Airway epithelial cell (primary cell): ENCODE data around the gene CIAO2A. TPM values are rescaled to one million over a fixed set of nuclear protein-coding genes. Genes with fewer than 3 reads are reported as not detected.

Experiments used
- total RNA-seq: library from RNA; depleted of rRNA; stranded (reverse); fragments of >200 nt; gene quantifications from 2 replicates; pipeline ENCODE4 v1.2.3, GENCODE V29; 2015

Gene CIAO2A, protein sequence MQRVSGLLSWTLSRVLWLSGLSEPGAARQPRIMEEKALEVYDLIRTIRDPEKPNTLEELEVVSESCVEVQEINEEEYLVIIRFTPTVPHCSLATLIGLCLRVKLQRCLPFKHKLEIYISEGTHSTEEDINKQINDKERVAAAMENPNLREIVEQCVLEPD
- 81.1 and 84.1 TPM in 2 replicates for total RNA-seq

DNA sequence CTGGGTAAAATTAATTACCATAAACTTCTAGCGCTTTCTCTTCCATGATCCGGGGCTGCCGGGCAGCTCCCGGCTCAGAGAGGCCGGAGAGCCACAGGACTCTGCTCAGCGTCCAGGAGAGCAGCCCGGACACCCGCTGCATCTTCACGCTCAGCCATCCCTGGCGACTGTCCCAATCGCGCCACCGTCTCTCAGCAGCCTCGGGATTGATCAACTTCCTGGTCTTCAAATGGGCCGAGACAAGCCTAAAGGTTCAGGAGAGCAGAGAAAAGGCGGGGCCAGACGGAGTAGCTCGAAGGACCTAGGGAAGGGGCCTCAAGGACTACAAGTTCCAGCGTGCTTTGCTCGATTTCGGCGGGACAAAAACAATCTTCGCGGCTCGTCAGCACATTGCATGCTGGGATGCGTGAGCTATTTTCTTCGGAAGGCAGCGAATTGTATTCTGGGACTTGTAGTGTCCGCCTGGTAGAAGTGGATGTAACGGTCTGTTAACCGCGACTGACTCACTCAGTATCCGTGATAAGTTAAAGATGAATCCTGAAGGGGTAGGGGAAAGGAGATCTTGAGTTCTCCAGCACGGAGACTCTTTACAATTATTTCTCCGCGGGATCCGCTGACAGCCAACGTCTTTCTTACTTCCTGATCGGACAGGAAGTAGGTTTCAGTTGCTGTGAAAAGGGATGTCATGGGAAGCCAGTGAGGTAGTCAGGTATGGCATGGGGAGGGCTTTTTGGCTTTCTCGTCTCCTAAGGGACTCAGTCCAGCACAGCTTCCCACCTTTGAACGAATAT lies at the start of gene CIAO2A:
CIAO2A (minus strand) TSS at position 212 of the 791 bp plus-strand sequence; CDS start at position 142, 70 bp downstream.

DNA sequence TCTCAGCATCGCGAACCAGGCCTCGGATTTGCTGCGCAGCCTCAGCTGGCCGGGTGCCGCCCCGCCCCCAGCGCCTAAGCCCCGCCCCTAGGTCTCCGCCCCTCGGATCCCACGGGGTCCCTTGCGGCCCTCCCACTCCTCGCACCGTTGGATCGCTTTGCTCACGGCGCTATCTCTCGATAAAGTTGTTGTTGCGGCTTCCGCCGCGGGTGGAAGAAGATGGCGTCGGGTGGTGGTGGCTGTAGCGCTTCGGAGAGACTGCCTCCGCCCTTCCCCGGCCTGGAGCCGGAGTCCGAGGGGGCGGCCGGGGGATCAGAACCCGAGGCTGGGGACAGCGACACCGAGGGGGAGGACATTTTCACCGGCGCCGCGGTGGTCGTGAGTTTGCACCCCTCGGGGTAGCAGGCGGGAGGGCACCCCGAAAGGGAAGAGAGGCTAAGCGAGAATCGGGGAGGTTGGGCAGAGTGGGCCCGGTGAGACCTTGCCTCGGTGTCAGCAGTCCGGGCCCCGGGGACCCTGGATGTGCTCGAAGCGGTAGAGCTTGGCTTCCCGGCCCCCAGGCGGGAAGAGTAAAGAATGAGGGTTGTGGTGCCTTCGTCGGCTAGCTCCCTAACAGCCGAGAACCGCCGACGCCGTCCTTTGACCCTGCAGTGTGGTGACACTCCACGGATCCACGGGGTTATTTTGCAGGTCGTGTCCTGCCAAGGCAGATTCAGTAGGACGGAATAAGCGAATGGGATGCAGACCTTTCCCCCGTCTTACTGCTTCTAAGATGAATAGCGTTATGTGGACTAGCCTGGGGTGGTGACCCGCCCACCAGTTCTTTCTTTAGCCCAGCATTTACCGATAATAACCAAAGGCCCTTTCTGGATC lies 2.4 kb upstream of the CIAO2A start, which contains the start of gene SNX1:
SNX1 (plus strand) TSS at position 188 of the 873 bp plus-strand sequence; CDS start at position 220, 32 bp downstream.

DNA sequence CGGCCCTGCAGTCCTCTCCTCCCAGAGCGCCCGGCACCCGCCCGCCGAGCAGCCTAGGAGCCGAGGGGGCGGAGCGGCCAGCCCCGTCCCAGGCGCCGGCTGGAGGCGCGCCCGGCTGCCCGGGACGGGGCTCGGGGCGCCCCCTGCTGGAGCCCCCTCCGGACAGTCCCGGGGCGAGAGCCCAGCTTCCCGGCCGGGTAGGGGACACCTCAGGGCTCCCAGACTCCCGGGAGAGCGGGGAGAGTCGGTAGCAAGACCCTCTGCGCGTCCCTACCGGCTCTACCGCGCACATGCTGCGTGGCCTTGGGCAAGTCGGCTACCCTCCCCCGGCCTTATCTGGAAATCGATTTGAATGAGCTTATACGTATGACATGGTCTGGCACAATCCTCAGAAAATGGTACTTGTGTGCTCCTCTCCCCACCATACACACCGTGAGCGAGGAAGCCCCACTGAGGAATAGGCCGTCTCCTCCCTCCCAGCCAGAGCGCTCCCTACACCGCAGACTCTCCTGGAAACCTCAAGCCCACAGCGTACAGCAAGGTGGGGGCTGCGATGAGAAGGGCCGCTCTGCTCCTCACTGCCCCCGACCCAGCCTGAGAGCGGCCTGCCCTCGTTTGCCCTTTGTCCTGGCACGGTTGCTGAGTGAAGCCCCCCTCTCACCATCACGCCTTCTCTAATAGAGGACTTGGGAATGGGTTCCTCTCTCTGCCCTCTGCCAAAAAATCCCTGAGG lies 47.1 kb downstream of the CIAO2A start, which contains the start of gene DAPK2:
DAPK2 (minus strand) TSS at position 65 of the 733 bp plus-strand sequence. CDS start 6,224 bp downstream, outside the sequence.

Other genes starting within 250 kb of the CIAO2A start
- 0.33 and 0.42 TPM in 2 replicates for gene DAPK2, start 47.4 kb downstream of the CIAO2A start, total RNA-seq
- gene SNX1, start 2.1 kb upstream of the CIAO2A start, total RNA-seq: 20.6 and 28.1 TPM in 2 replicates
- gene SNX22, start 57.9 kb upstream of the CIAO2A start, total RNA-seq: 0.05 and 0.35 TPM in 2 replicates
- 559 and 574 TPM in 2 replicates for gene PPIB, start 69.2 kb upstream of the CIAO2A start, total RNA-seq